GM18909 (cell line): ENCODE measurements around the gene GRK4.
"Not testable (repeated sequence)": the region's sequence is repeated elsewhere in the genome, so short reads cannot be mapped to it uniquely, and the experiment has no call there.

Experiments
- ATAC-seq: cut with Tn5 transposase; IDR thresholded peaks from one replicate; pipeline ENCODE4 v1.9.1; 2021; ENCODE audit warnings: mild to moderate bottlenecking; ENCODE audit not compliant: unreplicated experiment, poor library complexity

The GRK4 gene

DNA sequence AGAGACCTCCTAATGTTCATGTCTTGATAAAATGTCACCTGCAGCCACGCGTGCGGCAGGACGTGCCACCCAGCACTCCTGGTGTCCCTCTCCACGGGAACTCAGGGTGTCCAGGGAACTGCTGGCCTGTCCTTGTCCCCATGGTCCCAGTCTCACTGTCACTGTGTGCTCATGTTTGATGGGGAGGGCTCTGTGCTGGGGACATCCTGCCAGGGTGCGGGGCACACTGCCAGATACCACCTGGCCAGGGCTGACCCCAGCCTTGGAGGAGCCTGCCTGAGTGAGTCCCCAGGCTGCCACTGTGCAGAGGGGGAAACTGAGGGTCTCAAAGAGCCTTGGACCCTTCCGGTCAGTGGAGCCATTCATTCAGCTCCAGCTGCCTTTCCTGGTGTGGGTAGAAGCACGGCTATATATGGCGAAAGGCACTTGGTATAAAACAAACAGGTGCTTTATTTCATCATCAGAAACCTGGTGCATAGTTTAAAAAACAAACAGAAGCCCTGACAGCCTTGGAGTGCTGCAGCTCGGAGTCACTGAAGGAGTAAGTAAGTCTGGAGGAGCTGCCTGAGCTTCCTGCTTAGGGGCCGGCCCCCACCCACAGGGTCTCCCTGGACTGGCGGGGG lies 33.1 kb upstream of the GRK4 start:
- ATAC-seq: no peak

DNA sequence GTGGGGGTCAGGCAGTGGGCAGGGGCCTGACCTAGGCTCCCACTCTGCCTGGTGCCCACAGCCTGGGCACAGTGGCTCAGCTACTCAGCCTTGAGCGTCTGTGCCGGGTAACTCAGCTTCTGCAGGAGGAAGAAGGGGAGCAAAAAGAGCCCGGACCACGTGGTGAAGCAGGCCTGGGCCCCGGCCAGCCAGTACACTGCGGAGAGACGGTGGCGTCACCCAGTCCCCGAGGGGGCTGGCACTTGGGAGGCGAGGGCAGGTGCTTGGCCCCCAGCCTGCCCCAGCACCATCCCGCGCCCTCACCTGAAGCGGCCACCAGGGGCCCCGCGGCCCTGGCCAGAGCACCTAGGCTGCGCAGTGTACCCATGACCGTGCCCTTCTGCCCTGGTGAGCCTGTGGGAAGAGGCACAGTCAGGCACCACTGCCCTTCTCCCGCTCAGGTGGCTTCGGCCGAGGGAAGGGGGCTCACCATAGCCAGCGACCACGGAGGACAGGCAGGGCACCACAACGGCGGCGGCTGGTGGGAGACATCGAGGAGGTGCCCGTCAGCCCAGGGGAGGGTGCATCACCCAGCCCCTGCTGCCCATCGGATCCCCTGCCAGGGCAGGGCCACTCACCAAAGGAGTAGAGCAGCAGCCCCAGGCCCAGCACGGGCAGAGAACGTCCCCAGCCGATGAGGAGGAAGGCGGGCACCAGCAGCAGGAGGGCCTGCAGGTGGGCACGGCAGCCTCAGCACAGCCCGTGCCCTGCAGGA lies 32.4 kb upstream of the GRK4 start:
- ATAC-seq: no peak

DNA sequence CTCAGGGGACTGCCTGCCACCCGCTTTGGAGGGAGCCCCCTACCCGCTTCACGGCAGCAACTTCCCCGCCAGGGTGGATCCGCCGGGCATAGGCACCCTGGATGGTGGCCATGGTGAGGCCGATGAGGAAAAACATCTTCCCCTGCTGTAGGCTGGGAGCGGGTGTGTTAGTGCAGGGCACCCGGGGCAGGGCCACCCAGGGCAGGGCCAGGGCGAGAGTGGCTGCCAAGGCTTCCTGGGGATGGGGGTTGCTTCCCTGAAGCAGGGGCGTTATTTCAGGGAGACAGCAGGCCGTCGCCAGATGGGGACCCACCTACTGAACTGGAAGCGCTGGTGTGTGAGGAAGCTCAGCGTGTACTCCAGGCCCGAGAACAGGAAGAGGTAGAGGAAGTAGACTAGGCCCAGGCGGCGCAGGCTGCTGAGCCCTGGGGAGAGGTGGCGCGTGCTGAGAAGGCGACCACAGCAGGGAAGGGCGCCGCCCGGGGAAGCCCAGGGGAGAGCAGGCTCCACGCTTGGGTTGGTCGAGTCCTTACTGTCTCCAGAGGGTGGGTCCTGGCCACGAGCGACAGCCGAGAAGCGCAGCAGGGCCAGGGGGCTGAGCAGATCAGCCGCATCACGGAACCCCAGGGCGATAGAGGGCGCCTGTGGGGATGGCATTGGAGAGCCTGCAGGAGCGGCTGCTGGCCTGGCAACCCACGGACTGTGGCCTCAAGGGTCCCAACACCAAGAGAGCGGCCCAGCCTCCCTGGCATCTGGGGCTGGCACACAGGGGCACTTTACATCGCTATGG lies 31.7 kb upstream of the GRK4 start:
- peak; percentile 45 for ATAC-seq

DNA sequence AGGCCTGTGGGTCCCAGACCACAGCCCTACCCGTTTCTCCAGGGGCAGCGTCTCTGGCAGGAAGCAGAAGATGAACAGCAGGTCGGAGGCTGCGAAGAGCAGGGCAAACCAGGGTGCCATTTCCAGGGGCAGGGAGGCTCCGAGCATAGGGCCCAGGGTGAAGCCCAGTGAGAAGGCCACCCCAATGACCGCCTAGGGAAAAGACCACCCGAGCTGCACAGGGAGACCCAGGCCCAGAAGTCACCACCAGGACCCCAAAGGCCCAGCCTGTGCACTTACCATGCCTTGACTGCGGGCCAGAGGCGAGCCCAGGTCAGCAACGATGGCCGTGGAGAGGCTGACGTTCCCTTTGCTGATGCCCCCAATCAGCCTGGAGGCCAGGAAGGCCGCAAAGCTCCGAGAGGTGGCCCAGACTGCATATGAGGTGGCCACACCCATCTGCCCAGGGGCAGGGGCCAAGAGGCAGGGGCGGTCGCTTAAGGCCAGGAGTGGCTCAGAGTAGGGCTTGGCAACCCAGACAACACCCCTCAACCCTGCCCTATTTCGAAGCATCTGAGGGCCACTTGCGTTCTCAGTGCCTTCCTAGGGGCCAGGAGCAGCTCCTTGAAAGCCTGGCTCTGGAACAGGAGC lies 30.9 kb upstream of the GRK4 start:
- ATAC-seq: no peak

DNA sequence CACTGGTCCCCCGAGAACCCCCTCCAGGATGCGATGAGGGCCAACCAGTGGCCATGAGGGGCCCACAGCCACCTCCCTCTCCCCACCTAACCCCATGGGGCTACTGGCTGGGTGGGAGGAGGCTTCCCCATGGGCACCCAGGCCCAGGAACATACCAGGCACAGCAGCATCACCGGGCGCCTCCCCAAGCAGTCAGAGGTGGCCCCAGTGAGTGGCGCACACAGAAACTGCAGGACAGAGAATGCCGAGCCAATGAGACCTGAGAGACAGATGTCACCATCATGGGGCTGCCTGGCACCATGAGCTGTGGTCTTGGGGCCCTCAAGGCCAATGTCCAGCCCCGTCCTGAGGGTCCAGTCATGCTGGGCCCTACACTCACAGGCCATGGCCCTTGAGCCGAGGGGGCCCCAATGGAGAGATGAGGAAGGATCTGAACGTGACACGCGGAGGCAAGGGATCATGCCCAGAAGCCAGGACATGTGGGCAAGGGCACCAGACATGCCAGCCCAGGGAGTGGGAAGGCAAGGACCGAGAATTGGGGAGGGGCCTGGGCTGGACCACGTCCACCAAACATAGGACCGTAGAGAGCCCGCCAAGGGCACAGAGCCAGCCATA lies 30.3 kb upstream of the GRK4 start:
- no peak for ATAC-seq

DNA sequence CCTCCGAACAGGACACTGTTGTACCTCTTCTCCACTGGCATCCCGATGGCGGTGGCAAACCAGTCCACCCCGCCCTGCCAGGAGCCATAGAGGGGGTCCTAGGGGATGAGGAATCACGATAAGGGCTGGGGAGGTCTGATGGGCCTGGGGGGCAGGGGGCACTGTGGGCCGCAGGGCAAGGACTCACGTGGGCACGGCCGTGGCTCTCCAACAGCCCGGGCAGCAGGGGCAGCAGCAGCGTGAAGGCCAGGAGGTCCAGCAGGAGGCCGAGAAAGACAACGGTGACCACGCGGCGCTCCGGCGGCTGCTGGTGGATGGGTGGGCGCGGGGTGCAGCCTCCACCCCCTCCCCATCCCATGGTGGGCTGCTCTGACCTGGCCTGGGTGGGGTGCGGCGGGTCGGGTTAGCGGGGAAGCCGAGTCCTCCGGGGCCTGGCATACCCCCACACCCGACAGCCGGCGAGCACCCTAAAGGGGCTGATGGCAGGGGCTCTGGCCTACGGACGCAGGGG lies 29.8 kb upstream of the GRK4 start:
- ATAC-seq: no peak

DNA sequence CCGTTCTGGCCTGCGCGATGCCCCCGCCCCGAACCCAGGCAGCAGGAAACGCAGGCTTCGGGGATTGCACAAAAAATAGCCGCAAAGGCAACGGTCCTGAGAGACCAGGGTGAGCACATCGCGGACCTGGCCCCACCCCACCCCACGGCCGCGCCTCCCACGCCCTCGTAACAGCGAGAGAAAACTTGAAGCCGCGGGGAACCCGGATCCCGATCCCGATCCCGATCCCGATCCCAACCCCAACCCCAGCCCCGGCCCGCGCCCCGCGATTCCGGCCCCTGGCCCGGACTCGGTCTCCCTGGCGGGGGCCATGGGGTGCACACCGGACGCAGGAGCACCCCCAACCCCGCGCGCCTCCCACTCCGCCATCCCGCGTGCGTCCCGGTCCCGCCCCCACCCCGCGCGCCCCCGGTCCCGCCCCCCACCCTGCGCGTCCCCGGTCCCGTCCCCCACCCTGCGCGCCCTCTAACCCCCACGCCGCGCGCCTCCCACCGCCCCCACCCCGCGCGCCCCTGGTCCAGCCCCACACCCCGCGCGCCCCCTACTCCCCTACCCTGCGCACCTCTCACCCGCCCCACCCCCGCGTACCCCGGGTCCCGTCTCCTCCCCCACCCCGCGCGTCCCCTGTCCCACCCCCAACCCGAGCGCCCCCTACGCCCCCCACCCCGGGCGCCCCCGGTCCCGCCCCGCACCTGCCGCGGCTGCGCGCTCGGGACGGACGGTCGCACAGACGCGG lies 29.1 kb upstream of the GRK4 start:
- no peak for ATAC-seq

DNA sequence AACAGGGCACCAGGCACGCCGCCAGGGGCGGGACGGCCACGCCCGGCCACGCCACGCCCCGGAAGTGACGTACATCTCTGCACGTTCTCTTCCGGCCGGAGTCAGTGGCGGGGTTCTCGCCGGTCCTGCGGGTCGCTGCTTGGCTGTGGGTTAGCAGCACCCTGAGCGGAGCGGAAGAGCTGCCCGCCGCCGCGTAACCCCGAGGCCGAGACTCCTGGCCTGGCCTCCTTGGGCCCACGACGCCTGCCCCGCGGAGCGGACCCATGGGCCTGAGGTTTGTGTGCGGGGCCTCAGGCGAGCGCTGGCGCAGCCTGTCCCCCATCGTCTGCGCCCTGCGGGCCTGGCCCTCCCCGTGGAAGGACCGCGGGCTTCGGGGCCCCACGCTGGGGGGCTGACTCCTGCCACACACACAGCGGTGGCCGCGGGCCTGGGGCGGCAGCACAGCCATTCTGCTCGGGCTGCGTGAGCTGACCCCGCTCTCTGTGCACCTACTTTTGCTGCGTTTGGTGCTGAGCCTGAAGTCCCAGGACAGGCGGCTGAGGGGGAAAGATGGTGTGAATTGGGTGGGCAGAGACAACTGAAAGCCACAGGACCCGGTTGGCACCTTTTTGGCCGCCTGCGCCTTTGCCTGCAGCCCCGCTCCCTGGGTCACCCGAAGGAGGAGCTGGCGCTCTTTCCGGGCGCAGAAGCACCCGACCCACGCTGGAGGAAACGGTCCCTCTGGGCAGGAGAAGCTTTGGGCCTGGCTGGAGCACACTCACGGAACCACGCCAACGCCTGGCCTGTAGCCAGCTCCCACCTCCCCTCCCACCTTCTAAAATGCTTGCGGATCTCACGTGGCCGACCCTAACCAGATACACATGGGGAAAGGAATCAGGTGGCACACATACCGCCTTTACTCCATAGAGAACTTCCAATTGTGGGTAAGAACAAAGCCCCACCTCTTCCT lies 28.3 kb upstream of the GRK4 start:
- peak; percentile 51 for ATAC-seq

DNA sequence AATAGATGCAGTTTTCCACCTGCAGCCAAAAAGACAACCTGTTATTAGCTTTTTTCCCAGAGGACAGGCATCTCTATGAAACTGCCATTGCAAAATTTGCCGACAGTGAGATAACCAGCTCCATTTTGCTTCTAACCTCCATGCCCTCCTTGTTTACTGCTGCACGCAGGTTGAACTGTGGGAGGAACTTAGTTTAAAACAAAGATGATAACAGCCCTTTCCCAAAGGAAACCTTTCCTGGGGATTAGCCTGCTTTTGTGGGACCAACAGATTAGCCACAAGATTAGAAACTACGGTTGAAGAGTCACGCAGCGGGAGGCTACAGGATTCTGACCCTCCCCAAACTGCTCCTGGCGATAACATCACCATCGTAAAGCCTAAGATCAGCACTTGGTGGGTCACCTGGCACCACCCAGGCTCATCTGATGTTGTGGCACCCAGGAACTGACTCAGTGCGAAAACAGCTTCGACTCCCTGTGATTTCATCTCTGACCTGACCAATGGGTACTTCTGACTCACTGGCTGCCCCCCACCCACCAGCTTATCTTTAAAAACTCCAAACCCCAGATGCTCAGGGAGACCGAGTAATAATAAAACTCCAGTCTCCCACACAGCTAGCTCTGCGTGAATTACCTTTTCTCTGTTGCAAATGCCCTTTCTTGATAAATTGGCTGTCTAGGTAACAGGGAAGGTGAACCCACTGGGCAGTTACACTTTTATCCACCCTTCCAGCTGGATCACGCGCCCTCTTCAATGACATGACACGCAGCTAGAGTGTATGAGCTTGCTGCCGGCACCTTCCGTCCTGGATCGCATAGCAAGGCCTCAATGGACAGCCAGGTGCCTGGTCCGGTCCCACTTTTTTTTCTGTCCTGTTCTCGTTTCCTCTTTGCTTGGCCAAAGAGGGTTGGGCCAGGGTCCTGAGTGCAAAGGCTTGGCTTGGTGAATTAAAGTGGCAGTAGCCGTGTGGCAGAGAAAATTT lies 27.3 kb upstream of the GRK4 start:
- no peak for ATAC-seq

DNA sequence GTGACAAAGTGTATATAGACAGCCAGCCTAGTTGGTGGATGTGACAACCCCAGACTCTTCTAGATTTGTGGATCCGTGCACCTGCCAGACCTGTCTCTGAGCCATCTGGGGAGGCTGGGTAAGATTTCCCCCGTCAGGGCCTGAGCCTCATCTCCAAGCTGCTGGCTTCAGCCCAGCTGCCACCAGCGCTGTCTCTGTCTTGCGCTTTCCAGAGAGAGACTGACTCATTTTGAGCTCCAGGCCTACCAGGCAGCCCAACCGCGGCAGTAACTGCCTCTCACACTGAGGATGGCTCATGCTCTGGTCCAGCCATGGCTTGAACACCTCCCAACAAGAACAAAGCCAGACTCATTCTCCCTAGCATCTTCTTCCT lies 26.6 kb upstream of the GRK4 start:
- peak; percentile 27 for ATAC-seq

DNA sequence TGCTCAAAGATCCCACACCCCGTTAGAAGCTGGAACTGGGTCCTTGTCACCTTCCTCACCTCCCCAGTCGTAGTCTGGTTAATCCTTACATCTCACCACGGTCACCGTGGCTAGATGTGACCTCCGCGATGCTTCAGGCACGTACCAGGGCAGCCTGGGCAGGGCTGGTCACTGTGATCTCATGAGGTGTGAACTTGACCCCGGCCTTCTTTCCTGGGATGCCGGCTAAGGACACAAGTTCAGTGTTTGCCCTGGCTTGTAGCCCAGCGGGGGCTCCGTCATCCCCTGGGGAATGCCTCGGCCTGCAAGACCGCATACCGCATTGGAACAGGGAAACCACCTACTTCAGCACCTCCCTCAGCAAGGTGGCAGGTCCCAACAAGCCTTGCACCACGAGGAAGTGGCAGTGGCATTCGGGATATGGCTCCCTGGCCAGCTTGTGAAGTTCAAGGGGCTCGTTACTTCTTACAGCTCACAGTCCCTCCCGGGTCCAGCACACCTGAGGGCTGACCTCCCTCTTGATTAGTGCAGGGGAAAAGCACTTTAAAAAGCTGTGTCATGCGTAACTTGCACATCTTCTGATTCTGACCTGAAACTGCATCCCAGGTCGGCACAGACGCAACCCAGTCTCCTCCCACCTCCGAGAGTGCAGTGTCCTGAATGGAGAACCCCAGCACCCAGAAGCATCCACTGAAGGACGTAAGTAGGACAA lies 26.1 kb upstream of the GRK4 start:
- no peak for ATAC-seq

DNA sequence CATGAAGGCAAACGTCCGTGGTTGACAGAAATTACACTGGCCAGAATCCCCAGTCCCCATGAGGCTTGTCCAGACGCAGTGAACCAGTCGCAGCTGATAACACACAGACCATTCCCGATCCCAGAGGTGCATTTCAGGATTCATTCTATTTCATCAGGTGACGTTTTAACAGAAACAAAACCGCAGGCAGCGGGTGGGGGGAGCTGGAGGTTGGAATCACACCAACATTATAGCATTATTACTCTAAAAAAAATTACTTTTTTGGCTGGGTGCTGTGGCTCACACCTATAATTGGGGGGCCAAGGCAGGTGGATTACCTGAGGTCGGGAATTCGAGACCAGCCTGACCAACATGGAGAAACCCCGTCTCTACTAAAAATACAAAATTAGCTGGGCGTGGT lies 25.4 kb upstream of the GRK4 start:
- no peak for ATAC-seq

DNA sequence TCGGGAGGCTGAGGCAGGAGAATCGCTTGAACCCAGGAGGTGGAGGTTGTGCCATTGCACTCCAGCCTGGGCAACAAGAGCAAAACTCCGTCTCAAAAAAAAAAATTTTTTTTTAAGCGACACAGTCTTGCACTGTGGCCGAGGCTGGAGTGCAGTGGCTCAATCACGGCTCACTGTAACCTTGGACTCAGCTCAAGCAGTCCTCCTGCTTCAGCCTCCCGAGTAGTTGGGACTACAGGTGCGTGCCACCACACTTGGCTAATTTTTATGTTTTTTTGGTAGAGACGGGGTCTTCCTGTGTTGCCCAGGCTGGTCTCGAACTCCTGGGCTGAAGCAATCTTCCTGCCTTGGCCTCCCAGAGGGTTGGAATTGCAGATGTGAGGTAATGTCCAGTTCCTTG lies 25.0 kb upstream of the GRK4 start:
- ATAC-seq: not testable (repeated sequence)

DNA sequence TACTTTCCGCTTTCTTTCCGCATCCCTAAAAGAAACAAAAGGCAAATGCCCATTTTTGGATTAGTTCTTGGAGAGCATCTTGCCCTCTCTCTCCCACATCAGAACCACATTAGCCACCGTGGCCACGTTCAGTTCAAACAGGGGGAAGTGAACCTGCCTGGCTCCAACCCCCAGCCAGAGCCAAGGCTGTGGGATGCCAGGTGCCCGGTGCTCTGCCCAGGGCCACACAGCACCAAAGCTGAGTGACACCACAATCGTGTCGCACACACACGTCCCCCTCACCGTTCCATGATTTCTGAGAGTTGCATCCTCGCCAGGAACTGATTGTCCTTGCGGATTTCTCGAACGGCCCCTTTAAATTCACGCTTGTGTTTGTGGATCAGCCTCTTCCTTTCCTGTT lies 24.5 kb upstream of the GRK4 start:
- no peak for ATAC-seq

DNA sequence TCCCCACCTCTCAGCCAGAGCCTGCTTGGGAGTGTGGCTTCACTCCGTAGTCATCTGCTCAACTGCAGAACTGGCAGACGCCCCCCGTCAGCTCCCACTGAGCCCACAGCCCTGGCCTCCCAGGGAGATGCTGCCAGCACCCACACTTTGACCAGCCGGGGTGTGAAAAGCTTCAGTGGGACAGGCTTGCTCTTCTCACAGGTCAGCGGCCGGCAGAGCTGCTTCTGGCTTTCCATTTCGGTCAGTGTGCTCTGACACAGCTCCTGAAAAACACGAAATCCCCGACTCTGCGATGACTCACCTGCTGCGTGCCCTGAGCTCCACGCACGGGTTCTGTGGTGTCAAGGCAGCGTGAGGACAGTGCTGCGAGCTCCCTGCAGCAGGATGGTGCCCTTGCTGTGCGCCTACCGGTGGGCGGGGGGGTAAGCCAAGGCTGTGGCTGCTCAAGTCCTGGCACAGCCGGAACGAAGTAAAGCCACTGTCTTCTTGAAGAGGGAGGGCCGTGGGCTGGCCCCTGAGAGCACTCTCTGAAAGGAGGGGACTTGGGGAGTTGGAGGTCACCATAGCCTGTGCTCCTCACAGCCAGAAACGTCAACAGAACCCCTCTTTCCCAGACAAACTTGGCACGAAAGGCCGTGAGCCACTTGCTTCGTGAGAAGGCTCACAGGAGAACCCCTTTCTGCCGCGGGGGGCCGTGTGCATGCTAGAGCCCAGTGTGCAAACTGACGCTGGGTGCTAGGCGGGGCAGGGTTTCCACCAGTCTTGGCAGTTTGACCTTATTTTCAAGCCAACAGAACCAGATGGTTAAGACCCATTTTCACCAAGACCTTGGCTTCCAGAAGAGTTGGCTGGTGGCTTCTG lies 23.8 kb upstream of the GRK4 start:
- no peak for ATAC-seq
